ENCODE measurements around the gene DYNC2LI1. TPM values are rescaled to one million over a fixed set of nuclear protein-coding genes. Genes with fewer than 3 reads are reported as not detected.

DYNC2LI1 gene
- total and polyA plus RNA-seq, 2 donors (not counting 1 experiment from before 2014, with no cell fraction given), result 3.8 to 11.4 TPM

GRCh38 chr2:43796206-43796605, 22.4 kb downstream of the DYNC2LI1 start:
- Histone ChIP-seq H3K79me2 (ENCODE audit: control insufficient read depth, insufficient read depth, low read length) (no peaks in the 10 kb centered on the region), H3K27ac (ENCODE audit: low read length in 2 of 2) (no peak overlapping the region), H3K4me1 (ENCODE audit: control insufficient read depth in 2 of 2, insufficient read depth in 2 of 2, low read length in 2 of 2) (no peaks in the 10 kb centered on the region), H3K9ac (ENCODE audit: low read length) (no peak overlapping the region), H3K4me2 (replicated peaks; ENCODE audit: low read depth, low read length, poor library complexity, severe bottlenecking) (no peak overlapping the region), H3K4me3 (ENCODE audit: control extremely low read depth in 1 of 5, extremely low read depth in 1 of 5, insufficient read depth in 1 of 5, low read depth in 2 of 5, low read length in 4 of 5) (no peak overlapping the region), H3K27me3 (replicated peaks in 1 of 4; ENCODE audit: control extremely low read depth in 1 of 4, control insufficient read depth in 3 of 4, insufficient read depth in 4 of 4, low read length in 3 of 4) (no peaks in the 10 kb centered on the region), H3K9me3 (ENCODE audit: control extremely low read depth in 1 of 3, control insufficient read depth in 2 of 3, insufficient read depth in 1 of 3, low read length in 2 of 3) (no peaks in the 10 kb centered on the region), H2AFZ (ENCODE audit: insufficient read depth, low read depth, low read length, poor library complexity, severe bottlenecking) (no peak overlapping the region), H4K20me1 (ENCODE audit: control insufficient read depth, insufficient read depth, low read length, poor library complexity, severe bottlenecking) (no peaks in the 10 kb centered on the region), H3K36me3 (replicated peaks in 1 of 2; ENCODE audit: control extremely low read depth in 1 of 2, control insufficient read depth in 1 of 2, extremely low read depth in 1 of 2, insufficient read depth in 2 of 2, low read length in 1 of 2) (no peaks in the 10 kb centered on the region)
- DNase-seq, result no peak
- ChIA-PET CTCF (interaction anchor here (0.7 kb wide), 3 partner anchors 35 to 1606 kb away, joined by 3 to 6 read pairs (median 4); no protein-coding TSS in a partner anchor), POLR2A (no interaction called here)
- no peaks in the 10 kb centered on the region for H3K27me3 Mint-ChIP-seq
- H3K4me3 Mint-ChIP-seq, result no peak overlapping the region
- no peak overlapping the region for H3K27ac Mint-ChIP-seq
- no peaks in the 10 kb centered on the region for H3K4me1 Mint-ChIP-seq
- no CpG with 5 or more reads among the region's 1 CpG for WGBS (ENCODE audit: insufficient coverage)
- no peaks in the 10 kb centered on the region for H3K9me3 Mint-ChIP-seq (ENCODE audit: insufficient read depth)
- no peak for ATAC-seq (ENCODE audit: low read depth)
- intact Hi-C loops (cut with micrococcal nuclease), result no loop called here
- TF ChIP-seq CTCF (IDR thresholded peaks at IDR 0.05), result no peak
- TF ChIP-seq EZH2 (IDR thresholded peaks at IDR 0.05; ENCODE audit: borderline replicate concordance, insufficient read depth, low read depth, low read length, poor library complexity, severe bottlenecking), result no peak

GRCh38 chr2:43798300-43798699, 24.5 kb downstream of the DYNC2LI1 start:
- no peak overlapping the region for H3K9ac ChIP-seq (ENCODE audit: low read length)
- H3K9me3 Mint-ChIP-seq (ENCODE audit: insufficient read depth), result no peaks in the 10 kb centered on the region
- no peak overlapping the region for H3K4me3 ChIP-seq (ENCODE audit: control extremely low read depth in 1 of 5, extremely low read depth in 1 of 5, insufficient read depth in 1 of 5, low read depth in 2 of 5, low read length in 4 of 5)
- H3K27me3 ChIP-seq (replicated peaks in 1 of 4; ENCODE audit: control extremely low read depth in 1 of 4, control insufficient read depth in 3 of 4, insufficient read depth in 4 of 4, low read length in 3 of 4), result no peaks in the 10 kb centered on the region
- H3K27ac Mint-ChIP-seq, result no peak overlapping the region
- H3K4me1 ChIP-seq (ENCODE audit: control insufficient read depth in 2 of 2, insufficient read depth in 2 of 2, low read length in 2 of 2), result no peaks in the 10 kb centered on the region
- no peak overlapping the region for H2AFZ ChIP-seq (ENCODE audit: insufficient read depth, low read depth, low read length, poor library complexity, severe bottlenecking)
- no peak overlapping the region for H3K27ac ChIP-seq (ENCODE audit: low read length in 2 of 2)
- intact Hi-C loops (cut with micrococcal nuclease), result no loop called here
- H4K20me1 ChIP-seq (ENCODE audit: control insufficient read depth, insufficient read depth, low read length, poor library complexity, severe bottlenecking), result no peaks in the 10 kb centered on the region
- H3K4me2 ChIP-seq (replicated peaks; ENCODE audit: low read depth, low read length, poor library complexity, severe bottlenecking), result no peak overlapping the region
- no peaks in the 10 kb centered on the region for H3K79me2 ChIP-seq (ENCODE audit: control insufficient read depth, insufficient read depth, low read length)
- H3K4me3 Mint-ChIP-seq, result no peak overlapping the region
- H3K9me3 ChIP-seq (ENCODE audit: control extremely low read depth in 1 of 3, control insufficient read depth in 2 of 3, insufficient read depth in 1 of 3, low read length in 2 of 3), result no peaks in the 10 kb centered on the region
- H3K4me1 Mint-ChIP-seq, result no peaks in the 10 kb centered on the region
- WGBS (ENCODE audit: insufficient coverage), result 83% methylated on average over 2 of the region's 4 CpGs
- no peak for DNase-seq
- no peaks in the 10 kb centered on the region for H3K36me3 ChIP-seq (replicated peaks in 1 of 2; ENCODE audit: control extremely low read depth in 1 of 2, control insufficient read depth in 1 of 2, extremely low read depth in 1 of 2, insufficient read depth in 2 of 2, low read length in 1 of 2)
- ChIA-PET CTCF (interaction anchor here (0.5 kb wide), 1 partner anchor 162 kb away, joined by 4 read pairs; no protein-coding TSS in a partner anchor), POLR2A (no interaction called here)
- no peak for ATAC-seq (ENCODE audit: low read depth)
- TF ChIP-seq EZH2 (IDR thresholded peaks at IDR 0.05; ENCODE audit: borderline replicate concordance, insufficient read depth, low read depth, low read length, poor library complexity, severe bottlenecking), result no peak
- TF ChIP-seq CTCF (IDR thresholded peaks at IDR 0.05), result no peak
- H3K27me3 Mint-ChIP-seq, result no peaks in the 10 kb centered on the region

Data from B cell (primary cell).